DOHH2 (cell line): ENCODE results near the gene MS4A2.
"Not testable (repeated sequence)": the region's sequence is repeated elsewhere in the genome, so short reads cannot be mapped to it uniquely, and the experiment has no call there.

Experiments used
- H3F3A ChIP-seq: fragments of 200-600 bp; sonication (generic), shearing (Covaris generic); 2 replicates; pipeline ENCODE4 v1.6.0; 2016; ENCODE audit warnings: antibody characterized with exemption, mild to moderate bottlenecking; ENCODE audit not compliant: control insufficient read depth, insufficient read depth
- H3K27ac ChIP-seq: fragments of 200-600 bp; sonication (generic); 2 replicates; pipeline ENCODE4 v1.5.1; 2014; ENCODE audit warnings: low read depth, mild to moderate bottlenecking, low read length, moderate library complexity
- H3K27me3 ChIP-seq: fragments of 200-600 bp; sonication (generic); 2 replicates; pipeline ENCODE4 v1.6.1; 2014; ENCODE audit warnings: mild to moderate bottlenecking, low read length, mixed read lengths; ENCODE audit not compliant: control insufficient read depth
- H3K36me3 ChIP-seq: fragments of 200-600 bp; sonication (generic); 2 replicates; pipeline ENCODE4 v1.6.1; 2014; ENCODE audit warnings: mild to moderate bottlenecking, low read length, moderate library complexity, mixed read lengths; ENCODE audit not compliant: control insufficient read depth
- H3K4me1 ChIP-seq: fragments of 200-600 bp; sonication (generic); 2 replicates; pipeline ENCODE4 v1.6.1; 2014; ENCODE audit warnings: mild to moderate bottlenecking, low read length, mixed read lengths; ENCODE audit not compliant: control insufficient read depth
- H3K4me2 ChIP-seq: fragments of 200-600 bp; sonication (generic); 2 replicates; pipeline ENCODE4 v1.6.0; 2014; ENCODE audit warnings: mild to moderate bottlenecking, low read length, moderate library complexity
- H3K4me3 ChIP-seq: fragments of 200-600 bp; sonication (generic); 2 replicates; pipeline ENCODE4 v1.5.1; 2014; ENCODE audit warnings: mild to moderate bottlenecking, low read length, mixed read lengths
- H3K79me2 ChIP-seq: fragments of 200-600 bp; sonication (generic); 2 replicates; pipeline ENCODE4 v1.6.1; 2014; ENCODE audit warnings: mild to moderate bottlenecking, low read length, mixed read lengths; ENCODE audit not compliant: control insufficient read depth
- H3K9me2 ChIP-seq: fragments of 200-600 bp; sonication (generic); replicated peaks from 2 replicates; pipeline ENCODE4 v1.6.1; 2014; ENCODE audit warnings: mild to moderate bottlenecking, low read length, mixed read lengths; ENCODE audit not compliant: control insufficient read depth
- H3K9me3 ChIP-seq: fragments of 200-600 bp; sonication (generic); 2 replicates; pipeline ENCODE4 v1.6.1; 2014; ENCODE audit warnings: antibody characterized with exemption, low read length, mixed read lengths; ENCODE audit not compliant: control insufficient read depth, insufficient read depth
- H4K20me1 ChIP-seq: fragments of 200-600 bp; sonication (generic); 2 replicates; pipeline ENCODE4 v1.6.0; 2014; ENCODE audit warnings: low read depth, mild to moderate bottlenecking, antibody characterized with exemption, low read length, moderate library complexity; ENCODE audit not compliant: control insufficient read depth, insufficient read depth
- CTCF ChIP-seq: fragments of 200-600 bp; sonication (generic); IDR thresholded peaks from one replicate; pipeline ENCODE4 v1.5.1; 2014; ENCODE audit warnings: antibody characterized with exemption, mild to moderate bottlenecking, low read depth, low read length; ENCODE audit not compliant: poor library complexity, severe bottlenecking
- EZH2phosphoT487 ChIP-seq: fragments of 200-600 bp; sonication (generic); IDR thresholded peaks from 2 replicates; pipeline ENCODE4 v1.6.1; 2017; ENCODE audit warnings: borderline replicate concordance, mild to moderate bottlenecking, antibody characterized with exemption, low read length, moderate library complexity, mixed read lengths

MS4A2 gene

GRCh38 chr11:60064111-60064510 lies 24.4 kb upstream of the MS4A2 start:
- no peak overlapping the region for H3K4me3 ChIP-seq
- peaks cover 4% of the 10 kb centered on the region; the same call in 1 of the 2 replicates for H3K4me1 ChIP-seq
- TF ChIP-seq EZH2phosphoT487 = no peak
- TF ChIP-seq CTCF = no peak
- no peaks in the 10 kb centered on the region for H3F3A ChIP-seq
- no peaks in the 10 kb centered on the region for H3K27me3 ChIP-seq
- no peaks in the 10 kb centered on the region for H3K79me2 ChIP-seq
- H3K27ac ChIP-seq = no peak overlapping the region
- H3K9me3 ChIP-seq = no peaks in the 10 kb centered on the region
- H3K36me3 ChIP-seq = no peaks in the 10 kb centered on the region
- H3K9me2 ChIP-seq = no peaks in the 10 kb centered on the region
- H3K4me2 ChIP-seq = no peak overlapping the region
- H4K20me1 ChIP-seq = no peaks in the 10 kb centered on the region

GRCh38 chr11:60065801-60066200 lies 22.7 kb upstream of the MS4A2 start:
- Histone ChIP-seq H3F3A (no peaks in the 10 kb centered on the region), H4K20me1 (no peaks in the 10 kb centered on the region), H3K27ac (no peak overlapping the region), H3K9me3 (no peaks in the 10 kb centered on the region), H3K4me2 (no peak overlapping the region), H3K36me3 (no peaks in the 10 kb centered on the region), H3K4me3 (no peak overlapping the region), H3K27me3 (no peaks in the 10 kb centered on the region), H3K79me2 (no peaks in the 10 kb centered on the region), H3K4me1 (peaks cover 4% of the 10 kb centered on the region; the same call in 1 of the 2 replicates), H3K9me2 (no peaks in the 10 kb centered on the region)
- TF ChIP-seq CTCF = no peak
- no peak for TF ChIP-seq EZH2phosphoT487

GRCh38 chr11:60069450-60069849 lies 19.0 kb upstream of the MS4A2 start:
- Histone ChIP-seq H3K27ac (no peak overlapping the region), H3K27me3 (no peaks in the 10 kb centered on the region), H3K9me3 (no peaks in the 10 kb centered on the region), H3K79me2 (no peaks in the 10 kb centered on the region), H4K20me1 (no peaks in the 10 kb centered on the region), H3K36me3 (no peaks in the 10 kb centered on the region), H3K4me1 (peaks cover 2% of the 10 kb centered on the region; the same call in 1 of the 2 replicates), H3F3A (no peaks in the 10 kb centered on the region), H3K9me2 (no peaks in the 10 kb centered on the region), H3K4me2 (no peak overlapping the region), H3K4me3 (no peak overlapping the region)
- TF ChIP-seq EZH2phosphoT487 = no peak
- no peak for TF ChIP-seq CTCF

- H4K20me1 ChIP-seq, H3K36me3 ChIP-seq, H3K9me3 ChIP-seq, H3K4me2 ChIP-seq, H3K9me2 ChIP-seq, H3F3A ChIP-seq, H3K27ac ChIP-seq, H3K79me2 ChIP-seq, H3K27me3 ChIP-seq, H3K4me1 ChIP-seq, H3K4me3 ChIP-seq: not testable (repeated sequence)
Measured at GRCh38 chr11:60071644-60072043, 16.8 kb upstream of the MS4A2 start.
